NCI-H345 treated with DMSO at 0.1 percent for 48 hours (cell line): ENCODE data around the gene EMC7.
"Not testable (repeated sequence)": the region's sequence is repeated elsewhere in the genome, so short reads cannot be mapped to it uniquely, and the experiment has no call there.

ENCODE experiments used
- DNase-seq: peaks from one replicate; lab custom pipeline; 2025; ENCODE audit not compliant: unreplicated experiment; lab: John Stamatoyannopoulos, UW

Gene EMC7

DNA sequence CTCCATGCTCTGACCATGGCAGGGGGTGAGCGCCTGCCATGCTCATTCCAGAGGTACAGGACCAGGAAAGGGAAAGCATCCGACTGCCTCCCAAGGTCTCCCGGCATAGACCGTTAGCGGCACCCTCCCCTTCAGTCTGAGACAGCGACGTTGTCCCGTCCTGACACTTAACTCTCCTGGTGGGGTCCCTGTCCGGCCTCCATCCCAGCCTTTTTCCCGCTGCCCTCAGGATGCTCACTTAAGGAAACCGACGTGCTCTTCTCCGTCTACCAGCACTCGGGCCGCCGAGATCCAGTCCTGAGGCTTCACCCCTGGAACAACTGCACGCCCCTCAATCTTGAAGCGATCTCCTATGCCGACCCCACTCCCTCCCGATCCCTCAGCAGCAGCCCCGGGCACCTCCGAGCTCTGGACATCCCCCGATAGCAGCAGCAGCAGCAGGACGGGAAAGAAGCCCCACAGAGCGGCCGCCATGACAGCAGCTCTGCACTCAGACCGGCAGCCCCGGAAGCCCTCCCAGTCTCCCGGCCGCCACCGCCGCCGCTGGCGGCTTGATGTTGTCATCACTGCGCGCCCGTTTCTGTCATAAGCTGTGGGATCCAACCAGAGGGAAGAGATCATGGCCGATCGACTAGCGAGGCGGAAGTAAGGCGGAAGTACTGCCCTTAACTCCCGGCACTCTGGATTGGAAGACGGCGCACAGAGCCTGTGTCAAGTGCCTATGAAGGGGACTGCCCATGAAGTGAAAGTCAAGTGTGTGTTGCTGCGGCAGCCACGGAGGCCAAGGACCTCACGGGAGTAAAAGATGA, at the start of gene EMC7, which contains the start of gene PGBD4:
TSS of gene EMC7 (minus strand) at position 497 of the 809 bp plus-strand sequence. CDS start at position 474, 23 bp downstream.
TSS of gene PGBD4 (plus strand) at position 718 of the 809 bp plus-strand sequence. CDS start 449 bp downstream, outside the sequence.
- DNase-seq: peak; percentile 87

GRCh38 chr15:34147371-34148140, 45.9 kb upstream of the EMC7 start:
- DNase-seq: no peak

- DNase-seq: no peak
Measured at GRCh38 chr15:34133511-34133910, 31.8 kb upstream of the EMC7 start.

- no peak for DNase-seq
Measured at GRCh38 chr15:34132881-34133280, 31.2 kb upstream of the EMC7 start.

DNA sequence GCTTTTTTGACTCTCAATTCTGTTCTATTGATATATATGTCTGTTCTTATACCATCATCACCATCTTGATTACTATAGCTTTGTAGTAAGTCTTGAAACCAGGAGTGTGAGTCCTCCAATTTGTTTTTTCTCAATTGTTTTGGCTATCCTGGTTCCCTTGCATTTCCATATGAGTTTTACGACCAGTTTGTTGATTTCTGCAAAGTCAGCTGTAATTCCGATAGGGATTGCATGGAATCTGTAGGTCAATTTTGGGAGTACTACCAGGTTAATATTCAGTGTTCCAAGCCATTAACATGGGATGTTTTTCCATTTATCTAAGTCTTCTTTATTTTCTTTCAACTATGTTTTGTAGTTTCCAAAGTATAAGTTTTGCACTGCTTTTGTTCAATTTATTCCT, 27.2 kb upstream of the EMC7 start:
- DNase-seq: no peak

DNA sequence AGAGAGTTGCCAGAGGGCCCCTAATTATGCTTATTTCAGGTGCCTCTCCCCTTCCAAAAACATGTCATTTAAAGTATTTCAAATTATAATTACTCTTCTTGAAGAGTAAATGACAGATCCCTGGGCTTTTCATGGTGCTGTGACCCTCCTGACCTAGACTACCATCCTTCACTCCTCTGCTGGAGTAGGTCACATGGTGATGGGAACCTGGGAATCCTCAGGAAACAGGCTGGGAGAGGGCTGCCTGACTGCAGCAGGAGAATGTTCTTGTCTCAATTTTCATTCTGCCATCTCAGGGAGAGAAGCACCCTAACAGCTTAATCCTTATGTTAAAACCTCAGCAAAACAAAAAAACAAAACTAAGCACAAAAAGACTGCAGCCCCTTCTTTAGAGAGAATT, 24.9 kb upstream of the EMC7 start:
- DNase-seq: no peak

DNA sequence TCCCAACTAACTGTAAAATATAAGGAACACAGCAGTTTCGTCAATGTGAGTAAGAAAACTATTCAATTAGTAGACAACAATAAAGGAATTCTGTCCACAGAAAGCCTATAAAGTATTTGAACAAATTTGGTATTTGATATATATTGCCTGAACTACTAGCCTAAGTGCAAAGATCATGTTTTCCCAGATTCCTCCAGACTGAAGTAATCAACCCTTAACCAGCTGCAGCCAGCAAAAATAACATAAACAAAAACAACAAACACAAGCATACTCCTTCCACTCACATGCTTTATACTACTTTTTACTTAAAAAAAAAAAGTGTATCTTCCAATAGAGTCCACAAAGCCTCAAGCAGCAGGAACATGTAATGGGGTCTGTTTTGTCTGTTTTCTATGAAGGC, 24.3 kb upstream of the EMC7 start:
- DNase-seq: no peak

- DNase-seq: no peak
Measured at GRCh38 chr15:34124651-34125050, 23.0 kb upstream of the EMC7 start.

- no peak for DNase-seq
Measured at GRCh38 chr15:34122771-34123183, 21.1 kb upstream of the EMC7 start.

GRCh38 chr15:34121786-34122185, 20.1 kb upstream of the EMC7 start:
- DNase-seq: not testable (repeated sequence)

GRCh38 chr15:34120420-34120819, 18.8 kb upstream of the EMC7 start:
- DNase-seq: not testable (repeated sequence)

GRCh38 chr15:34119291-34119690, 17.6 kb upstream of the EMC7 start:
- no peak for DNase-seq

GRCh38 chr15:34116620-34117019, 15.0 kb upstream of the EMC7 start:
- DNase-seq: no peak

DNA sequence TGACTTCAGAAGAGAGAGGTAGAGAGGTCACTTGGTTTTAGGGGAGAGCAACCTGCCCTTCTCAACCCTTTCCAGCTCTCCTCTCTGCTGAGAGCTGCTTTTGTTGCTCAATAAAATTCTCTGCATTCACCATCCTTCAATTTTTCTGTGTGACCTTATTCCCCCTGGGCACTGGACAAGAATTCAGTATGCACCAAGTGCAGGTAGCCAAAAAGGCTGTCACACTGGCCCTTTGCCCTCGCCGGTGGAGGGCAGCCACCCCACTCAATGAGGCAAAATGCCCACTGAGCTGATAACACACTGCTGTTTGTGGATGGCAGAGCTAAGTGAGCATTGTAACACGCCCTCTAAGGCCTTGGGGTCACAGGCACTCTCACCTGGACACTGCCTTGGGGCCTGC, 13.1 kb upstream of the EMC7 start:
- no peak for DNase-seq

- no peak for DNase-seq
Measured at GRCh38 chr15:34114215-34114614, 12.6 kb upstream of the EMC7 start.

- no peak for DNase-seq
Measured at GRCh38 chr15:34111488-34111887, 9.8 kb upstream of the EMC7 start.

- DNase-seq: no peak
Measured at GRCh38 chr15:34109797-34110663, 8.4 kb upstream of the EMC7 start.

GRCh38 chr15:34107315-34107714, 5.7 kb upstream of the EMC7 start:
- no peak for DNase-seq

DNA sequence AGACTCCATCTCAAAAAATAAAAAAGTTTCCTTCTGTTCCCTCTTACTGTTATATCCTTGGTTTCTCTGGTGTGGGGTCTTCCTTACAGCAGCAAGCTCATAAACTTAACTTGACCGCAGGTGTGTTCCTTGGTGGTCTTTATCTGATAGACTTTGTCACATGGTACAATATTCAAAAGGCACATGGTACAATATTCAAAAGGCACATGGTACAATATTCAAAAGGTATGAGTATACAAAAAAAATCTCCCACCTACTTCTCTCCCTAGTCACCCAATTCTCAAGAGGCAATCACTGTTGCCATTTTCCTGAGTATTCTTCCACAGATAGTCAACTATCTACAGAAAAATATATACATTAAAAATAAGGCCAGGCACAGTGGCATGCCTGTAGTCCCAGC, 4.8 kb upstream of the EMC7 start:
- no peak for DNase-seq

DNA sequence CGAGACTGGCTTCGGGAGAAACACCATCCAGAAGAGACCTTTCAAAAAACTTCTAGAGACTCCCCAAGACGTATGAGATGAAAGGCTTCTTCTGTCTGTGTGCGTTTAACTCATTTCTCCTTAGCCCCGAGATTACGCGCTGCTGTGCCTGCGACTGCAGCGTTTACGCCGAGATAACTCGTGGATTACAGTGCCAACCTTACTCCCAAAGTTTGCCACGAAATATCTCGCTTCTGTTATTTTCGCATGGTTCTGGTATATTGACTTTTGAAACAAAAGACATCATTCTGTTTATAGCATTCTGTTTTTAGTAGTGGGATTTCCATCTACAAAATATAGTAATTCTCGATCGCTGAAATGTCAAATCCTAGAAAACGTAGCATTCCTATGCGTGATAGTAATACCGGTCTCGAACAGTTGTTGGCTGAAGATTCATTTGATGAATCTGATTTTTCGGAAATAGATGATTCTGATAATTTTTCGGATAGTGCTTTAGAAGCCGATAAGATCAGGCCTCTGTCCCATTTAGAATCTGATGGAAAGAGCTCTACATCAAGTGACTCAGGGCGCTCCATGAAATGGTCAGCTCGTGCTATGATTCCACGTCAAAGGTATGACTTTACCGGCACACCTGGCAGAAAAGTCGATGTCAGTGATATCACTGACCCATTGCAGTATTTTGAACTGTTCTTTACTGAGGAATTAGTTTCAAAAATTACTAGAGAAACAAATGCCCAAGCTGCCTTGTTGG, 688 bp upstream of the EMC7 start:
- DNase-seq: no peak
